Chondrocyte (in vitro differentiated cells): Measurements from ENCODE around the gene CHRNA9. TPM values are rescaled to one million over a fixed set of nuclear protein-coding genes. Genes with fewer than 3 reads are reported as not detected.

ENCODE experiments used
- DNase-seq: peaks from one replicate; pipeline ENCODE4 v3.0.0; 2021; ENCODE audit warnings: mixed read lengths, low spot score
- H3K27ac Mint-ChIP-seq: one replicate; pipeline ENCODE4 v1.8.0; 2021; ENCODE audit warnings: mild to moderate bottlenecking, moderate library complexity, mixed read lengths; ENCODE audit not compliant: unreplicated experiment
- H3K27me3 Mint-ChIP-seq: 2 replicates; pipeline ENCODE4 v1.8.0; 2021; ENCODE audit warnings: low read depth, mixed read lengths
- H3K36me3 Mint-ChIP-seq: 2 replicates; pipeline ENCODE4 v1.8.0; 2021; ENCODE audit warnings: low read depth, mixed read lengths
- H3K4me1 Mint-ChIP-seq: 2 replicates; pipeline ENCODE4 v1.8.0; 2021; ENCODE audit warnings: low read depth, mild to moderate bottlenecking, mixed read lengths
- H3K4me3 Mint-ChIP-seq: one replicate; pipeline ENCODE4 v1.8.0; 2021; ENCODE audit warnings: mild to moderate bottlenecking, moderate library complexity, mixed read lengths; ENCODE audit not compliant: unreplicated experiment
- H3K9me3 Mint-ChIP-seq: 2 replicates; pipeline ENCODE4 v1.8.0; 2021; ENCODE audit warnings: low read depth, mixed read lengths
- total RNA-seq: library from RNA; stranded (reverse); gene quantifications from 3 replicates; pipeline ENCODE4 v1.2.1, GENCODE V29; 2021
- TF ChIP-seq, protein P1 (sequence below): fragments of 200-600 bp; sonication (generic); IDR thresholded peaks from 2 replicates; pipeline ENCODE4 v1.5.0; 2021; ENCODE audit warnings: antibody characterized with exemption, mild to moderate bottlenecking, moderate library complexity

The CHRNA9 gene
- total RNA-seq, 1 donor from 2014 or later = not detected

GRCh38 chr4:40365766-40366165, 30.6 kb downstream of the CHRNA9 start:
- TF ChIP-seq, protein P1, sequence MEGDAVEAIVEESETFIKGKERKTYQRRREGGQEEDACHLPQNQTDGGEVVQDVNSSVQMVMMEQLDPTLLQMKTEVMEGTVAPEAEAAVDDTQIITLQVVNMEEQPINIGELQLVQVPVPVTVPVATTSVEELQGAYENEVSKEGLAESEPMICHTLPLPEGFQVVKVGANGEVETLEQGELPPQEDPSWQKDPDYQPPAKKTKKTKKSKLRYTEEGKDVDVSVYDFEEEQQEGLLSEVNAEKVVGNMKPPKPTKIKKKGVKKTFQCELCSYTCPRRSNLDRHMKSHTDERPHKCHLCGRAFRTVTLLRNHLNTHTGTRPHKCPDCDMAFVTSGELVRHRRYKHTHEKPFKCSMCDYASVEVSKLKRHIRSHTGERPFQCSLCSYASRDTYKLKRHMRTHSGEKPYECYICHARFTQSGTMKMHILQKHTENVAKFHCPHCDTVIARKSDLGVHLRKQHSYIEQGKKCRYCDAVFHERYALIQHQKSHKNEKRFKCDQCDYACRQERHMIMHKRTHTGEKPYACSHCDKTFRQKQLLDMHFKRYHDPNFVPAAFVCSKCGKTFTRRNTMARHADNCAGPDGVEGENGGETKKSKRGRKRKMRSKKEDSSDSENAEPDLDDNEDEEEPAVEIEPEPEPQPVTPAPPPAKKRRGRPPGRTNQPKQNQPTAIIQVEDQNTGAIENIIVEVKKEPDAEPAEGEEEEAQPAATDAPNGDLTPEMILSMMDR = no peak
- no peak overlapping the region for H3K27ac Mint-ChIP-seq
- peaks cover 7% of the 10 kb centered on the region for H3K9me3 Mint-ChIP-seq
- peaks cover 2% of the 10 kb centered on the region for H3K4me1 Mint-ChIP-seq
- no peak for DNase-seq
- no peak overlapping the region for H3K4me3 Mint-ChIP-seq
- H3K27me3 Mint-ChIP-seq = no peaks in the 10 kb centered on the region
- H3K36me3 Mint-ChIP-seq = peaks cover 3% of the 10 kb centered on the region

- Mint-ChIP-seq H3K36me3 (no peaks in the 10 kb centered on the region), H3K27ac (no peak overlapping the region), H3K4me1 (peaks cover 2% of the 10 kb centered on the region), H3K9me3 (no peaks in the 10 kb centered on the region), H3K27me3 (no peaks in the 10 kb centered on the region), H3K4me3 (no peak overlapping the region)
- TF ChIP-seq, protein P1 = no peak
- no peak for DNase-seq
Measured at GRCh38 chr4:40367451-40367850, 32.3 kb downstream of the CHRNA9 start.

- H3K4me3 Mint-ChIP-seq = no peak overlapping the region
- no peaks in the 10 kb centered on the region for H3K9me3 Mint-ChIP-seq
- no peak overlapping the region for H3K27ac Mint-ChIP-seq
- peaks cover 4% of the 10 kb centered on the region for H3K27me3 Mint-ChIP-seq
- H3K4me1 Mint-ChIP-seq = peaks cover 2% of the 10 kb centered on the region
- no peak for DNase-seq
- no peaks in the 10 kb centered on the region for H3K36me3 Mint-ChIP-seq
- TF ChIP-seq, protein P1 = no peak
Measured at GRCh38 chr4:40369437-40370274, 34.5 kb downstream of the CHRNA9 start.

- H3K4me1 Mint-ChIP-seq = no peaks in the 10 kb centered on the region
- TF ChIP-seq, protein P1 = no peak
- no peaks in the 10 kb centered on the region for H3K36me3 Mint-ChIP-seq
- no peak overlapping the region for H3K27ac Mint-ChIP-seq
- H3K27me3 Mint-ChIP-seq = peaks cover 4% of the 10 kb centered on the region
- H3K9me3 Mint-ChIP-seq = no peaks in the 10 kb centered on the region
- DNase-seq = no peak
- no peak overlapping the region for H3K4me3 Mint-ChIP-seq
Measured at GRCh38 chr4:40372651-40373050, 37.5 kb downstream of the CHRNA9 start.

DNA sequence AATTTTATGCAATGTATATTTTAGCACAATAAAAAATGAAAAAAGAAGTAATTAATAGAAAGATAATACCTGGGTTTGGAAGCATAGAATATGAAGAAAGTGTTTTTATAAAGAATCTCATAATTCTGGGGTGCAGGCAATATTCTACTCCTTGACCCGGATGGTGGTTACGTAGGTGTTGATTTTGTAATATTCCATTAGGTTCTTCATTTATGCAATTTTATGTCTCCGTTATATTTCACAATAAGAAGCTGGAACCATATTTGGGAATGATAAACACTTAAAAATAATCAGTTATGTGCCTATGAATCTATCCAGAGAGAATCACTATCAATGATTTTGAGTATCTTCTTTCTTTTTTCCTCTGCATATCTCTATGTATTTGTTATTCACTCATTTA, 38.5 kb downstream of the CHRNA9 start:
- DNase-seq = no peak
- Mint-ChIP-seq H3K4me3 (no peak overlapping the region), H3K36me3 (no peaks in the 10 kb centered on the region), H3K9me3 (no peaks in the 10 kb centered on the region), H3K27me3 (peaks cover 4% of the 10 kb centered on the region), H3K4me1 (peaks cover 4% of the 10 kb centered on the region), H3K27ac (no peak overlapping the region)
- TF ChIP-seq, protein P1 = no peak
